PFSK-1 (cell line): Measurements from ENCODE around the gene SPACA6.

Experiments used
- POLR2AphosphoS5 ChIP-seq: IDR thresholded peaks from 2 replicates; pipeline ENCODE4 v1.6.1; 2012; ENCODE audit warnings: low read depth, mild to moderate bottlenecking, control low read depth, low read length, moderate library complexity
- REST ChIP-seq, 2 experiments: IDR thresholded peaks; 2 replicates each; pipeline versions ENCODE4 v1.6.1 to v1.8.0; 2011 to 2012; ENCODE audit warnings: low read depth in 2 of 2, low read length in 2 of 2, control low read depth in 1 of 2, inconsistent platforms in 1 of 2, mild to moderate bottlenecking in 1 of 2, moderate library complexity in 1 of 2; ENCODE audit not compliant: insufficient read depth in 1 of 2

DNA sequence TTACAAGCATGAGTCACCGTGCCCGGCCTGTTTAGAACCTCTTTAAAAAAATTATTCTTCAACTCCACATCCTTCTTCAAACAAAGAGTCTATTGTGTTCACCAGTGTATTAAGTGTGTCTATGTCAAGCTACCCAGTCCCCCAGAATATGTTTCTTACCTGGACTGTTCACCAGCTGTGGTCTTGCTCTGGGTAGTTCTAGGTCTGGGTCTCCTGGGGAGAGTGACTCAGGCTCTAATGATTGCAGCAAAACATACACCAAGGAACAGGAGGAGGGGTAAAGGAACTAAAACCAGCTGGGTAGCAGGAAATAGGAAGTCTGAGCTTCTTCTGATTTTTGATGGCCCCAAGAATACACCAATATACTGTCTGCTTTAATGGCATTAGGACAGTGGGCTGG lies 58.5 kb downstream of the SPACA6 start, which contains the start of gene FPR1:
- TF ChIP-seq POLR2AphosphoS5 (no peak), REST (IDR thresholded peaks at IDR 0.05; ENCODE audit: insufficient read depth in 1 of 2, low read depth in 2 of 2, low read length in 2 of 2) (no peak)
